Ishikawa (cell line): ENCODE data around the gene XRCC3.

Source experiments
- CEBPB ChIP-seq: IDR thresholded peaks from 2 replicates; pipeline ENCODE4 v1.6.1; 2012
- CREB1 ChIP-seq: IDR thresholded peaks from 2 replicates; pipeline ENCODE4 v1.6.1; 2012; ENCODE audit warnings: low read depth
- EGR1 ChIP-seq: IDR thresholded peaks from 2 replicates; pipeline ENCODE4 v1.6.1; 2012
- EP300 ChIP-seq: IDR thresholded peaks from 2 replicates; pipeline ENCODE4 v1.6.1; 2012; ENCODE audit warnings: borderline replicate concordance
- FOXM1 ChIP-seq: IDR thresholded peaks from 2 replicates; pipeline ENCODE4 v1.6.1; 2012; ENCODE audit warnings: low read depth, borderline replicate concordance
- MAX ChIP-seq: IDR thresholded peaks from 2 replicates; pipeline ENCODE4 v1.6.1; 2012
- NFIC ChIP-seq: IDR thresholded peaks from 2 replicates; pipeline ENCODE4 v1.6.1; 2012
- RAD21 ChIP-seq: IDR thresholded peaks from 2 replicates; pipeline ENCODE4 v1.6.1; 2012; ENCODE audit warnings: low read depth
- TAF1 ChIP-seq: IDR thresholded peaks from 2 replicates; pipeline ENCODE4 v1.6.1; 2012; ENCODE audit warnings: low read depth, mild to moderate bottlenecking
- TCF12 ChIP-seq: IDR thresholded peaks from 2 replicates; pipeline ENCODE4 v1.6.1; 2012; ENCODE audit warnings: low read depth
- TEAD4 ChIP-seq: IDR thresholded peaks from 2 replicates; pipeline ENCODE4 v1.6.1; 2012
- YY1 ChIP-seq: IDR thresholded peaks from 2 replicates; pipeline ENCODE4 v1.6.1; 2012; ENCODE audit warnings: low read depth
- ZBTB7A ChIP-seq: IDR thresholded peaks from 2 replicates; pipeline ENCODE4 v1.6.1; 2012; ENCODE audit warnings: low read depth
- TF ChIP-seq, protein P1 (sequence below): IDR thresholded peaks from 2 replicates; pipeline ENCODE4 v1.6.1; 2012
- TF ChIP-seq, protein P2 (sequence below): IDR thresholded peaks from 2 replicates; pipeline ENCODE4 v1.6.1; 2012; ENCODE audit warnings: low read depth, mild to moderate bottlenecking

XRCC3 gene

DNA sequence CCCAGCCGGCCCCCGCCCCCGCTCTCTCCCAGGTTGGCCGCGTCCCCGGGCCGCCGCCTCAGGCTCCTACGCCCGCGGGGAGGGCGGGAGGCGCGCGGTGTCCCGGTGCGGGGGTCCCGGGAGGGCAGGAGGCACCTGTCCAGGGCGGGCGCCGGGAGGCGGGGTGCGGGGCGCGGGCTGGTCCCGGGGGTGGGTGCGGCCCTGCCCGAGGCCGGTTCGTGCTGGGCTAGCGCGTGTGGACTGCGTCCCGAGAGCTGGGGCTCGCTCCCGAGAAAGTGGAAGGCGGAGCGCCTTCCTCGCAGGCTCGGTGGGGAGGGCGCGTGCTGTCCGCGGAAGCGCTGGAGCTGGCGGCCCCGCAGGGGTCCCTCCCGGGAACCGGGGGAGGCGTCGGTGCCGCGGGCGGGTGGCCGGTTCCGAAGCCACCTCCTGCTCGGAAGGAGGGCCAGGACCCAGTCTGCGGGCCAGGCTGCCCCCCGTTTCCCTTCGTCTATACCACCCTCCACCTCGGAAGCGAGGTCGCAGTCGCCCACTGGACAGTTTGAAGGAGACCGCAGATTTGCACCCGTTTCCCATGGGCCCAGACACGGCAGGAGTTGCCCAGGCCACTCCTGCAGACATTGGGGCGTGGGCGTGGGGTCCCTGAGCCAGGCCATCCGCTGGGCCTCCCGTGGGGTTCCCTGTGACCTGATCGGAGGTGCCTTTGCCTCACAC lies 995 bp upstream of the XRCC3 start:
- TF ChIP-seq MAX (0 out of 2 replicates have a peak, but pooled peaks have one; percentile 13), TEAD4 (0 out of 2 replicates have a peak, but pooled peaks have one; percentile 6), CREB1 (no peak), EP300 (no peak), ZBTB7A (0 out of 2 replicates have a peak, but pooled peaks have one; percentile 32)
- TF ChIP-seq, protein P1, sequence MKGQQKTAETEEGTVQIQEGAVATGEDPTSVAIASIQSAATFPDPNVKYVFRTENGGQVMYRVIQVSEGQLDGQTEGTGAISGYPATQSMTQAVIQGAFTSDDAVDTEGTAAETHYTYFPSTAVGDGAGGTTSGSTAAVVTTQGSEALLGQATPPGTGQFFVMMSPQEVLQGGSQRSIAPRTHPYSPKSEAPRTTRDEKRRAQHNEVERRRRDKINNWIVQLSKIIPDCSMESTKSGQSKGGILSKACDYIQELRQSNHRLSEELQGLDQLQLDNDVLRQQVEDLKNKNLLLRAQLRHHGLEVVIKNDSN = no peak

DNA sequence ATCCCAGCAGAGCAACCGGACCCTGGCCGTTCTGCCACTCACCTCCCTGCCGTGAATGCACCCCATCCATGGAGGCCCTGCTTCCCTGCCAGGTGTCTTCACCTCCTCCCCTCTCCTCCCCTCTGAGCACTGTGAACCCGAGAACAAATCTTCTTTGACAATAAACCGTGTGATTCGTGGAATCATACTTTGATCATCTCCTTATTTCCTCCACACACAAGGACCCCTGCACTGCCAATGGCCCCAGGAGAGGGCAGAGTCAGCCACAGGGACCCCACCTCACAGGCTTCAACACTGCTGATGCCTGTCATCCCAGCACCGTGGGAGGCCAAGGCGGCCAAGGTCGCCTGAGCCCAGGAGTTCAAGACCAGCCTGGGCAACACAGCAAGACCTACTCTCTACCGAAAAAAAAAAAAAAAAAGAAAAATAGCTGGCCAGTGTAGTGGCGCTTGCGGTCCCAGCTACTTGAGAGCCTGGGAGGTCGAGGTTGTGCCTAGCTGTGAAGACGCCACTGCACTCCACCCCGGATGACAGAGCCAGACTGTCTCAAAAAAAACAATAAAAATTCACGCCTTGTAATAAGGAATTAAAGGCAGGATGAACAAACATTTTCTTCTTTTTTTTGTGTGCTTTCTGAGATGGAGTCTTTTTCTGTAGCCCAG lies 1.1 kb downstream of the XRCC3 start:
- no peak for TF ChIP-seq CEBPB
- no peak for TF ChIP-seq EP300
- no peak for TF ChIP-seq FOXM1
- TF ChIP-seq, protein P1 = no peak
- TF ChIP-seq CREB1 = no peak
- no peak for TF ChIP-seq NFIC
- no peak for TF ChIP-seq TEAD4
- no peak for TF ChIP-seq EGR1
- no peak for TF ChIP-seq TCF12
- no peak for TF ChIP-seq RAD21
- TF ChIP-seq, protein P2, sequence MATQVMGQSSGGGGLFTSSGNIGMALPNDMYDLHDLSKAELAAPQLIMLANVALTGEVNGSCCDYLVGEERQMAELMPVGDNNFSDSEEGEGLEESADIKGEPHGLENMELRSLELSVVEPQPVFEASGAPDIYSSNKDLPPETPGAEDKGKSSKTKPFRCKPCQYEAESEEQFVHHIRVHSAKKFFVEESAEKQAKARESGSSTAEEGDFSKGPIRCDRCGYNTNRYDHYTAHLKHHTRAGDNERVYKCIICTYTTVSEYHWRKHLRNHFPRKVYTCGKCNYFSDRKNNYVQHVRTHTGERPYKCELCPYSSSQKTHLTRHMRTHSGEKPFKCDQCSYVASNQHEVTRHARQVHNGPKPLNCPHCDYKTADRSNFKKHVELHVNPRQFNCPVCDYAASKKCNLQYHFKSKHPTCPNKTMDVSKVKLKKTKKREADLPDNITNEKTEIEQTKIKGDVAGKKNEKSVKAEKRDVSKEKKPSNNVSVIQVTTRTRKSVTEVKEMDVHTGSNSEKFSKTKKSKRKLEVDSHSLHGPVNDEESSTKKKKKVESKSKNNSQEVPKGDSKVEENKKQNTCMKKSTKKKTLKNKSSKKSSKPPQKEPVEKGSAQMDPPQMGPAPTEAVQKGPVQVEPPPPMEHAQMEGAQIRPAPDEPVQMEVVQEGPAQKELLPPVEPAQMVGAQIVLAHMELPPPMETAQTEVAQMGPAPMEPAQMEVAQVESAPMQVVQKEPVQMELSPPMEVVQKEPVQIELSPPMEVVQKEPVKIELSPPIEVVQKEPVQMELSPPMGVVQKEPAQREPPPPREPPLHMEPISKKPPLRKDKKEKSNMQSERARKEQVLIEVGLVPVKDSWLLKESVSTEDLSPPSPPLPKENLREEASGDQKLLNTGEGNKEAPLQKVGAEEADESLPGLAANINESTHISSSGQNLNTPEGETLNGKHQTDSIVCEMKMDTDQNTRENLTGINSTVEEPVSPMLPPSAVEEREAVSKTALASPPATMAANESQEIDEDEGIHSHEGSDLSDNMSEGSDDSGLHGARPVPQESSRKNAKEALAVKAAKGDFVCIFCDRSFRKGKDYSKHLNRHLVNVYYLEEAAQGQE = no peak
- TF ChIP-seq TAF1 = no peak
- TF ChIP-seq YY1 = no peak
- TF ChIP-seq MAX = no peak
- no peak for TF ChIP-seq ZBTB7A

DNA sequence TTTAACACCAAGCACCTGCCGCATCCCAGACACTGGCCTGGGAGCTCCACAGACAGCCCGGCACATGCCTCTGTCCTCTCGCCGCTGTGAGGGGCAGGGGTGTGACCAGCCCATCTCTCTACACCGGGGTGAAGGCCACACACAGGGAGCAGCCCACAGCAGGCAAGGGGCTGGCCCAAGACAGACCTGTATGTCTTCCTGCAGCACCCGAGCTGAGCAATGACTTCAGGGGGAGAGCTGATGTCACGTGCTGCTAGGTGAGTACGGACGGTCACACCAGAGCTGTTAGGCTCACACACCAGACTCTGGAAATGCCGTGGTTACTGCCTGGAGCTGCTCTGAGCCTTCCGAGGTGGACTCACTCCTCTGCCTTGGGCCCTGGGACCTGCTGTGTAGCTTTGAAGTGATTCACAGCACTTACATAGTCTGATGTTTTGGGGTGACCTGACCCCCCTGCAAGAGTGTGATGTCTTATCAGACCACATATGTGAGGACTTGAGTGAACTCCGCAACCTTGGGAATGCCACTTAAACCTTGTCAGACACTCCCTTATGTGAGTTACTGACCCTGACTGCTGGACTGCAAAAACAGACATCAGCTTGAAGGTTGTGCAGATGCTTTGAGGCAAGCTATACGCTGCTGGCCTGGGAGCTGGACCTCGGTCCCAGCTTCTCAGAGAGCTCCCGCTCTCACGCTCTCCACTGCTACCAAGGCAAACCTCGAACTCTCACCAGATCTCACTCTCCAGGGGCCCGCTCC lies 1.8 kb downstream of the XRCC3 start:
- TF ChIP-seq NFIC (no peak), TAF1 (no peak), EGR1 (no peak), FOXM1 (no peak), ZBTB7A (no peak), MAX (no peak), TCF12 (no peak)
- TF ChIP-seq, protein P1 = no peak
- TF ChIP-seq, protein P2 = no peak

DNA sequence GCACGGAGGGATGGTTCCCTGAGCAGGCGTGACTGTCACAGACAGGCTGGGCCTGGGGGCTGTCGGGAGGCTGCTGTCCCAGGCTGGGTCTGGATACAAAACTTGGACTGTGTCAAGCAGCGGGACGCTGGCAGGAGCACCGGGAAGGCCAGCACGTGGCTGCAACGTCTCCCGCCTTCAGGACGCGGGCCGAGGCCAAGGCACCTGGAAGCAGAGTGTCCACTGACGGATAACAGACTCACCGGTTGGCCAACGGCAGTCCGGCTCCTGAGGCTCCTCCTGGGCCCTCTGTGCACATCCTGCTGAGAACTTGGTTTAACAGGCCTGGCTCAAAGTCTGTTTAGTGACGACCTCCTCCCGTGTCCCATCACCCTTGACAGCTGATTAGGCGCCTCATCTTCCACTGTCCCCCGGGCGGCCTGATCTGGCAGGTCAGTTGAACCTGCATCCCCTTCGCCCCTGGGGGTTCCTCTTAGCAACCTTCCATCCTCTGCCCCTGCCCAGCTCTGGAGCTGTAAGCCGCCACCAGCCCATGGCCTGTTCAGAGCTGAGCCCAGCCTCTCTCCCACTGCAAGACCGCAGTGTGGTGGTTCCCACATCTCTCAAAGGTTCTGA lies 2.5 kb downstream of the XRCC3 start:
- no peak for TF ChIP-seq ZBTB7A
- TF ChIP-seq, protein P1 = no peak
- no peak for TF ChIP-seq MAX
- TF ChIP-seq NFIC = no peak
- no peak for TF ChIP-seq CEBPB
- no peak for TF ChIP-seq RAD21
- no peak for TF ChIP-seq CREB1
- no peak for TF ChIP-seq YY1
- TF ChIP-seq EGR1 = no peak
- TF ChIP-seq FOXM1 = no peak
- TF ChIP-seq TEAD4 = no peak
- no peak for TF ChIP-seq EP300
- TF ChIP-seq, protein P2 = no peak
- TF ChIP-seq TAF1 = no peak
- TF ChIP-seq TCF12 = no peak
